CD4-positive, alpha-beta T cell treated with Interferon alpha-2 for 1 hour (primary cell): ENCODE measurements around the gene DMRT3.
A peak's percentile ranks its signal among the peaks of the same experiment; 100 is the strongest.
"Not testable (repeated sequence)": the region's sequence is repeated elsewhere in the genome, so short reads cannot be mapped to it uniquely, and the experiment has no call there.

Experiments used
- DNase-seq, 2 donors: peaks; one replicate each; pipeline ENCODE4 v3.0.0-alpha.2; 2020 to 2022

The DMRT3 gene

DNA sequence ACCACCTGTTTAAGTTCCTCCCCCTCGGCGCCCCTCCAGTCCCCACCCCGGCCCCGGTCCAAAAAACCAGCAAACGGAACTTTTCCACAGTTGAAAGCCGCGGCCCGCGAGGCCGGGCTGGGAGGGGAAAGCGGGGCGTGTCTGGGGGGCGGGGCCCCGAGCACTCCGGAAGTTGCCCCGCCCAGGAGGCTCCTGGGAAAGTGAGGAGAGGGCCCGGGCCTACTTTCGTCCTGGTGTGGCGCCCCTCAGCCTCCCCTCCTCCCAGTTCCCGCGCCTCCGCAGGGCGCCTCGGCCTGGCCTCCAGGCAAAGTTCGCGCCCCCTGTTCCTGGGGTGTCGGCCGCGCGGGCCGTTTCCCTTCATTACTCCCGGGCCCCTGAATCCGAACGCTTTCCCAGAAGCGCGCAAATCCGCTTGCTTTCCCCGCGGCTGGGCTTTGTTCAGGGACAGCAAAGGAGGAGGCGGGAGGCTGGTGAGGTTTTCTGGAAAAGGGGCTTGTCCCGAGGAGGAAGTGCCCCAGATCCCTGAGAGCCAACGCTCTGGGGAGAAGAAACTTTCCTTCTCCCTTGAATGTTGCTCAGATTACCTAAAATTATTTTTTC, 4.5 kb upstream of the DMRT3 start:
- DNase-seq, result no peak

- DNase-seq, result no peak
Measured at GRCh38 chr9:972501-973294, 3.8 kb upstream of the DMRT3 start.

DNA sequence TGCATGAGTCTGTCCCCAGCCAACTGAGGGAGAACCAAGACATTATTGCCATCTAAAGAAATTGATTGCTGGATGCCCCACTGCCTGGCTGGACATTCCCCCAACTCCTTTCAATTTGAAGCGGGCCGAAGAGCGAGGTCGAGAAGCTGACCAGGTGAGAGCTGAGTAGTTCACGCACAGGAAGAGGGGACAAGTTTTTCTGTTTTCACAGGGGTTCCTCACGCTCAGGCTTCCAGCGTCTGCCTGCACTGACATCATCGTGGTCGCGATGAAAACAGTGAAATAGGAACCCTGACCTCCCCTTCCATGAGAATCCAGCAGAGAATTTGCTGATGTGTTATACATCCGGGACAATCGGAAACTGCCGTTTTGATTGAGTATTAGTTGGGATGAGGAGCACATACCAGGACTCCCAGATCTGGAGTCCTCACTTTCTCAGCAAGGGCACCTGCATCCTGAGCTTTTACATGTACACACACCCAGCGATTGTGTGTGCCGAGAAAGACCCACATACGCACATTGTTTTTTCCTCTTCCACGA, 3.1 kb upstream of the DMRT3 start:
- no peak for DNase-seq

DNA sequence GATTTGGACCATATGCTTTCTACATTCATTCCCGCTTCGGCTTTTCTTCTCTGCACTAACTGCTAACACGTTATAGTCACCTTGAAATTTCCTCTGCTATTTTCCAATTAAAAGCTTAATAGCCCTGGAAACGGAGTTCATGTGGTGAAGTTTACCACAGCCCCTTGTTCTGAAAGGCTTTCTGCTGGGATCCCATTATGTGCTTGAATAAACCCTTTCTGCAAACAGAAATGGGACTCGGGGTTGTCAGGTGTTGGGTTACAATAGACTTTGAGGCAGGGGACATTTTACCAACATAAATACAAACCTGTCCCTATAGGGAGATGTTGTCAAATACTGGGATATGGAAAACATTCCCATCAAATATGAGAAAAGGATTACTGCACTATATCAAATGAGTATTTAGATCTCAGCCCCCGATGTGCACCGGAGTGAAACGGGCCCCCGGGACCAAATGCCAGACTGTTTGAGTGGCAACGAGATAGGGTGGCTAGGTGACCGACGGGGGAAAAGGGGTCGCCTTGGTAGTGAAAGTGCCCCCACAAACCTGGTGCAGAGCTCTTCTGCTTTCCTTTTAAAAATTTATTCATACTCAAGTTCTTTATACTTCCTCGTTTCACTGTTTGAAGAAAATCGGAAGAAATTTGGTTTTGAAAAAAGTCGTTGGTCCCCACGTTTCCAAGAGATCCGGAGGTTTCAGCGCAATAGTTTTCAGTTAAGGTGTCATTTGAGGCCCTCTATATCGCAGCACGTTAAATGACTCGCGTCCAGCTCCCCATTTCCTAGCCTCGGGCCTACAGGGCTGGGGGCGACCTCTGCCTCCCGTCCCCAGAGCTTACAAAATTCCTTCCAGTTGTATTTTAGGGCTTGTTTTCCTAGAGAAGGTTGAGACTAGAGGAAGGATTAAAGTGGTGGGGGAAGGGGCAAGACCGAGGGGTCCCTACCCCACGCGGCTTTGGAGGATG, 2.1 kb upstream of the DMRT3 start:
- no peak for DNase-seq

DNA sequence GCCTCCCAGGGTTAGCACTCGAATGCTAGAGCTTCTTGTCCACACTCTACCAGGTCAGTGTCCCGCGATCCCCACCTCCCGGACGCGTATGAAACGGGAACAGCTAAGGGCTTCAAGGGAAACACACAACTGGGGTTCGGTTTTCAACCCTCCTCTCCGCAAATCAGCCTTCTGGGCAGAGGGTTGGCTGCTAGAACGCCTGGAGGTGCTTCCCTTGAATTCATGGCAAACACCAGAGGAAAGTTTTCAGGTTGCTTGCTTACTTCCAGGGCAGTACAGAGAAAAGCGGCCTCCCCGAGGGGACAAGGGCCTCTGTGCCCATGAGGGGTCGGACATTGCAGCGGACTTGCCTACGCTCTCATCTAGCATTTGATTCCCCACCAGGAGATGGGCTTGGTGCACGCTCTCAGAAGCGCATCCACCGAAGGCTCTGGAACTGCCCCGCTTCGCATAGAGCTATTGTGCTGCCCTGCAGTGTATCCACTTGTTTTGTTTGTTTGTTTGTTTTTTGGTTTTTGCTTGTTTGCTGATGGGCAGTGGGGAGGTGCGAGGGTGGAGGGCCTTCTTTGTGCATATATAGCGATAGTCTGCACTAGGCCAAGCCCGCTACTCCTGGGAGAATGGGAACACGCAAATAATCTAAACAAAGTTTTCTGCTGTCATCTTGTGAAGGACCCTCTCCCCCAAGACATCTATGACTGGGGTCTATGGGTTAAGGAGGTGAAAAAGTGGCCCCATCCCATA, 1.3 kb upstream of the DMRT3 start:
- no peak for DNase-seq

DNA sequence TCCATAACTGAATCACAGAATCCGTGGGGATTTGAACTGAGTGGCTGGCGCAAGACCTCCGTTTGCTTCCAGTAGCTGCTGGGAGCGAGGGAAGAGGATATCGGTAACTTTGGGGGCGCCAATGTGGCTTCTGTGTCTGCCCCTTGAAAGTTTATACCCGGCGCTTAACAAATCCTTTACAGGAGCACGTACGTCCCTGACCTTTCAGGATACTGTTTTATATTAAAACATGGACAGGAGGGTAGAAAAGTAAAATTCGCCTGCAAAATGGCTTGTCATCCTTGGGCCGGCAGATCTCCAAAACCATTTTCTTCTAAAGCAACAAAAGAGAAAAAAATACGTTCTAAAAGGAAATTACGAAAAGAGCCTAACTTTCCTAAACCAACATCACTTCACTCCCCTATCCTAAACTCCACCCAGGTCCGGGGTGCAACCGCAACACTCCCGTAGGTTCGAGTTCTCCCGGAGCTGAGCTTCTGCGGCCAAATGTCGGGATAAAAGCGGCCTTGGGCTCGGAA, 656 bp upstream of the DMRT3 start:
- no peak for DNase-seq

DNA sequence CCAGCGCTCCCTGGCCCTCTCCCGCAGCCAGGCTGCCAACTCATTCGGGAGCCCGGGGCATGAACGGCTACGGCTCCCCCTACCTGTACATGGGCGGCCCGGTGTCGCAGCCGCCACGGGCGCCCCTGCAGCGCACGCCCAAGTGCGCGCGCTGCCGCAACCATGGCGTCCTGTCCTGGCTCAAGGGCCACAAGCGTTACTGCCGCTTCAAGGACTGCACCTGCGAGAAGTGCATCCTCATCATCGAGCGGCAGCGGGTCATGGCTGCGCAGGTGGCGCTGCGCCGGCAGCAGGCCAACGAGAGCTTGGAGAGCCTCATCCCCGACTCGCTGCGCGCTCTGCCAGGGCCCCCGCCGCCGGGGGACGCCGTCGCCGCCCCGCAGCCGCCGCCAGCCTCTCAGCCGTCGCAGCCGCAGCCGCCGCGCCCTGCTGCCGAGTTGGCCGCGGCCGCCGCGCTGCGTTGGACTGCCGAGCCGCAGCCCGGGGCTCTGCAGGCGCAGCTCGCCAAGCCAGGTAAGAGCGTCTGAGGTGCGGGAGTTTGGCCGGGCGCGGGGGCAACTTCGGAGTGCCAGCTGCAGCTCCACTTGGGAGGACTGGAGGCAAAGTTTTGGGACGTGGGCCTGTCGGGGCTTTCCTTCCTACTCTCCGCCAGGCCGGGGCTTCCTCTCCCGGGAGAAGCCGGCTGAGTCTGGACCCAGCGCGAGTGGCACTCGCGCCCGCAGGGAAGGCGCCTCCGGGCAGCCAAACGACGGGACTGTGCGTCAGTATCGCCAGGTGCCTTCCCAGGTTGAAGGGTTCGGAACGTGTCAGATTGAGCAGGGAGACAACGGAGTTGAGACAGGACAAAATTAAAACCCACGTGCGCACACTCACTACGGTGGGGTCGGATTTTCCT, 735 bp downstream of the DMRT3 start:
- DNase-seq, result no peak

DNA sequence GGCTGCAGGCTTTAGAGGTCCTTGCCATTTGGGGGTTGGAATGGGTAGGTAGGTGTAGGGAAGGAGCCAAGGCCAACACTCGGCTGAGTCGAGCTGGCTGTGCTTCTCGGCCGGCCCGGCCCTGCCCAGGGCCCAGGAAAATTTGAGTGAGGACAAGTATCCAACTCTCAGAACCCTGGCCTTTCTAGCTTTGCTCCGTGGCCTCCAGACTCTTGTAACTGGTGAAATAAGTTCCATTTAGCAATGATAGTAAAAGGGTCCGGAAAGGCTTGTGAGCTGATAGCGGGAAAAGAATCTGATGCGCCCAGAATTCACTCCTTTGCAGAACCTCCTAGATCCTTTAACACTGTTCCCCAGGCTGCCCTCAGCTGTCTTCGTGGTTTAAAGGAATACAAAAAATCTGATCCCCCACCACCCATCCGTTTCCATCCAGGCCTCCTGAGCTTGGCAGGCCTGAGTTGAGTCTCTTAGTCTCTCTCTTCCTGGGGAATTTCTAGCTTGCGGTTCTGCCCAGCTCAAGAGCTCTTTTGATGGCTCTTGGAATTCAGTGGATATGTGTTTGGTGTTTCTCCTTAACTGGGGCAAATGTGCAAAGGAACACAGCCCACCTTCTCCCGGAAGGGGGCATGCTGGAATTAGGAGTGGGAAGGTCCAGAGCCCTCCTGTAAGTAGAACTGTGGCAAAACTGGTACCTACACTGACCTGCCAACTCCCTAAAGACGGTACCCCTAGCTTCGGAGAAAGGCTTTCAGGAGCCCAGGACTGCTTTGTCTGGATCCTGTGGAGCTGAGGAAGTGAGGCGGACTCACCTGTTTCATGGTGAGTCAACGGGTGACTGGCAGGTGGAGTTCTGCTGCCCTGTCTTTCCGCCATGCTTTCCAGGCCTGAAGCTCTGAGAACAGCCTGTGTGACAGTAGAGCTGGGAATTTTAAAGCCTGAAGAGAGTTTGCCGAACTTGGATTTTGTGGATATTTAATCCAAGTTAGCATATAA, 1.7 kb downstream of the DMRT3 start:
- no peak for DNase-seq

- no peak for DNase-seq
Measured at GRCh38 chr9:979983-980382, 3.5 kb downstream of the DMRT3 start.

DNA sequence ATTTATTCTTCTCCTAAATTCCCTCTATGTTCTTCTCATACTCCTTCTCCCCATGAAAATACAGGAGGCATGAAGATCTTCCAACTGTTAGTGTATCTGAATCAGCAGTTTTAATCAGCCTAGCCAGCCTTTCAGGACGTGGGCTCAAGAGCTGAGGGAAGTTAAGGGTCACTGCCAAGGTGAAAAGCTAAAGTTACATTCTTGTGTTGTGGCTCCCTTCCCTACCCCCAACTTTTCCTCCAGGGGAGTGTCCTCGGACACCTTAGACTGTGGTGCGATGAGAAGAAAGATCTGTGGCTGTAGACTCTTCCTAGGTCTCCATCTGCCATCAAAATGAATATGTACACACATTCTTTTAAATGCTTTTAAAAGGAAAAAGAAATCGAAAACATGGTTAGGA, 4.2 kb downstream of the DMRT3 start:
- DNase-seq, result no peak

DNA sequence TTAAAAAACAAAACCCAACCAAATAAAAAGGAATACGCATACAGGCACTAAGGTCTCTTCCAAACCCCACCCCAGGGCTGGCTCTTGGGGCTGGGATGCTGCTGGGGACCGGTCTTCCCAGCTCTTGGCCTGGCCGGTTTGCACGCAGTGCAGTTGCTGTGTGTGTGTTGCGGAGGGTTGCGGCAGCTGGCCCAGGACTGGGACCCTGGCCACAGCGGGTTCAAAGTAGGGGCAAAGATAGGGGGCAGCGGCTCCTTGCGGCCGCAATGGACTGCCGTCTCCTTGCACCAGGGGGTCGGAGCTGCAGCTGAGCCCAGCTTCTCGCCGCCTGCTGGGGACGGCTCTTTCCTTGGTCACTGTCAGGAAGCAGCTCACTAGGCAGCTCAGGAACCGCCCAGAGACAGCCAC, 5.0 kb downstream of the DMRT3 start:
- DNase-seq, result no peak

DNA sequence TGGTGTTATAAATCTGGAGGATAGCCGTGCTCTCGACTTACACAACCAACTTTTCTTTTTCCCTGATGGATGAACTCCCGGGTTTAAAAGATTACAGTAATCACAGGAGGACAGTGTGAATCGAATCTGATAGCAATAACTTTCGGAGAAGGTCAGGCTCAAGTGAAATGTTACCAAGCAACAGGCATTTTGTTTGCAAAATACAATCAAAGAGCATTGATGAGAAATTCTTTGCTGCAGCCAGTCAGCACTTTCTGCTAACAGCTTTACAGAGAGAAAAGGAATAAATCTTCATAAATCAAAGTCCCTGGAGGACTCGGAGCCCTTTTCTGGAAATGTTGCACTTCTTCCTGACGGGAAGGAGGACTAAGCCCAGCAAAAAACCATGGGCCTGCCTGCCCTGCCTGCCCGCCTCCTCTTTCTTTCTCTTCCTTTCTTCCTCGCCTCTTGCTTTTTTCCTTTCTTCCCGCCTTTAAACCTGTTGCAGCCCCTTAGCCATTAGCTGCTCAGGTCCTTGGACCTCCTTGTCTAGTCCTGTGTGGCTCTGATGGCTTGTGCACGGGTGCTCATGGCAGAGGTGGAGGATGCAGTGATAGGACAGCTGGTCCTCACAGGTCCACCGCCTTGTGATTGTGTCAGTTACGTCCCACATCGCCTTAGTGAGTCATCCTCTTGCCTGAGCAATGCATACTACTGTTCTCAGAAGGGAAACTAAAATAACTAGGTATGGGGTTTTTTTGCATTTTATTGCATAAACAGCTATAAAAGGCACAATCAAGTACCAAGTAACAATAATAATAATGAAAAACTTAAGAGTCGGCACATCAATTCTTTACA, 6.2 kb downstream of the DMRT3 start:
- DNase-seq, result no peak

- DNase-seq, result peak; percentile 15 to 25
Measured at GRCh38 chr9:994005-994404, 17.6 kb downstream of the DMRT3 start.

- no peak for DNase-seq
Measured at GRCh38 chr9:995192-995591, 18.7 kb downstream of the DMRT3 start.

DNA sequence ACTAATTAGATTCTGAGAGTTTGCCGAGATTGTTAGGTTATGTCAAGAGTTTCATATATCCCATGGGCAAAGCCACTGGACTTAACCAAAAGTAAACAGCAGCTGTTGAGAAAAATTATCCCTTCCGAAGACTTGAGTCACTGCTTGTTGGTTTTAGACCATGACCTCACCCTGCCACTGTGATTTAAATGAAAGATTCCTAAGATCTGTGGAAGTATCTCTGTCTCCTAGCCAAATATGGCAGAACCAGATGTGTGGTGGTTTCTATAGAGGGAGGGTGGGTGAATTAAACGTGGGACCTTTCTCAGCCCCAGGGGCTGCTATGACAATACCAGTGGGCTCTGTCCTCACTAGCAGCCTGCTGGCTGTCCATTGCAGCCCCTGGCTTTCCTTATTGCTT, 19.3 kb downstream of the DMRT3 start:
- no peak for DNase-seq

GRCh38 chr9:998299-999110, 22.1 kb downstream of the DMRT3 start:
- not testable (repeated sequence) for DNase-seq

GRCh38 chr9:1001838-1002237, 25.4 kb downstream of the DMRT3 start:
- no peak for DNase-seq

- no peak for DNase-seq
Measured at GRCh38 chr9:1002678-1003077, 26.2 kb downstream of the DMRT3 start.
